Measurements from ENCODE around the gene RAB11FIP4.

RAB11FIP4 gene

GRCh38 chr17:31413081-31413799, 21.8 kb downstream of the RAB11FIP4 start:
- no peak for TF ChIP-seq CTCF (IDR thresholded peaks at IDR 0.05; ENCODE audit: insufficient read depth, missing control alignments)
- DNase-seq (ENCODE audit: insufficient read length, low spot score) (no peak), FAIRE-seq (no peak)

GRCh38 chr17:31413874-31414549, 22.5 kb downstream of the RAB11FIP4 start:
- FAIRE-seq, result no peak
- DNase-seq (ENCODE audit: insufficient read length, low spot score), result no peak
- TF ChIP-seq CTCF (IDR thresholded peaks at IDR 0.05; ENCODE audit: insufficient read depth, missing control alignments), result no peak

GRCh38 chr17:31414550-31414918, 23.1 kb downstream of the RAB11FIP4 start:
- FAIRE-seq (no peak), DNase-seq (ENCODE audit: insufficient read length, low spot score) (no peak)
- no peak for TF ChIP-seq CTCF (IDR thresholded peaks at IDR 0.05; ENCODE audit: insufficient read depth, missing control alignments)

GRCh38 chr17:31415004-31415454, 23.6 kb downstream of the RAB11FIP4 start:
- FAIRE-seq, result no peak
- no peak for DNase-seq (ENCODE audit: insufficient read length, low spot score)
- TF ChIP-seq CTCF (IDR thresholded peaks at IDR 0.05; ENCODE audit: insufficient read depth, missing control alignments), result no peak

DNA sequence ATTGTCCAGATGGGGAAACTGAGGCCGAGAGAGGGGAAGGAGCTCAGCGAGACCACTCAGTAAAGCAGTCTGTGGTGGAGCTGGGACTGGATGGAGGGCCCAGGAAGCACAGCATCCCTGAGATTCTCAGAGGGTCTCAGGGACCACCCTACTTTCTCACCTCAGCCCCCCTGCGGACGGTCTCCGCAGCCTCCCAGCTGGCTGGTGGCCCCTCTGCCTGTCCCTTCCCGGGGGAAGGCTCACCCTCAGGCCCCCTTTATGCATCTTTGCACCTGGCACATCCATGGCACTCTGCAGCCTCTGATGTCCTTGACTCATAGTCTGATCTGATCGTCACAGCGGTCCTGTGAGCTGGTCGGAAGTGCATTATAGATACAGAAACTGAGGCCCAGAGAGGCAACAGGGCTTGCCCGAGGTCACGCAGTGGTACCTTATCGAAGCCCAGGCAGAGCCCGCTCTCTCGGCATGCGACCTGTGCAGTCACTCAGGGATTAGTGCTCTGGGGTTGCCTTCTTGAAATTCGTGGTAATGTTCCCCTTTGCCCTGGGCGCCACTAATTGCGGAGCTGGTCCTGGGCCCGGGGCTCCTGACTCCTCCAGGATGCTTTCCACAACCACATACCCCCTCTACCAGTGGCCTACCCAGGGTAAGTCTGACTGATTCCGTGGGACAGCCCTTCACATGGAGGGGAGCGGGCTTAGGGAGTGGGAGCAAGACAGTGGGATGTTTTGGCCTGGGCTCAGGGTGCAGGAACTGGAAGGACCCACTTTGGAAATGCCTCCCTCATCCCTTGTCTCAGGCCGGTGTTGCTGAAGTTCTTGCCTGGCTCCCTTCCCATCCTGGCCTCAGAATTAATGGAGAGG, 24.4 kb downstream of the RAB11FIP4 start:
- no peak for FAIRE-seq
- TF ChIP-seq CTCF (IDR thresholded peaks at IDR 0.05; ENCODE audit: insufficient read depth, missing control alignments), result no peak

GRCh38 chr17:31416503-31416923, 25.0 kb downstream of the RAB11FIP4 start:
- FAIRE-seq (no peak), DNase-seq (ENCODE audit: insufficient read length, low spot score) (no peak)

More for the DNA sequence above, 24.4 kb downstream of the RAB11FIP4 start:
- DNase-seq (ENCODE audit: insufficient read length, low spot score), result no peak

More at GRCh38 chr17:31416503-31416923, 25.0 kb downstream of the RAB11FIP4 start:
- no peak for TF ChIP-seq CTCF (IDR thresholded peaks at IDR 0.05; ENCODE audit: insufficient read depth, missing control alignments)
